GM19463 (cell line): Measurements from ENCODE around the gene TSPAN18.

ENCODE experiments used
- ATAC-seq: cut with Tn5 transposase; IDR thresholded peaks from one replicate; pipeline ENCODE4 v1.9.1; 2021; ENCODE audit warnings: mild to moderate bottlenecking, moderate library complexity; ENCODE audit not compliant: unreplicated experiment

The TSPAN18 gene

GRCh38 chr11:44952500-44953260 is 225.9 kb downstream of the TSPAN18 start:
- no peak for ATAC-seq

- ATAC-seq, result no peak
These were observed 227.5 kb downstream of the TSPAN18 start for GRCh38 chr11:44954051-44954906.

- ATAC-seq, result no peak
These were observed 228.4 kb downstream of the TSPAN18 start for GRCh38 chr11:44955015-44955738.

GRCh38 chr11:44957040-44957515 is 230.3 kb downstream of the TSPAN18 start:
- no peak for ATAC-seq

GRCh38 chr11:44957776-44958564 is 231.2 kb downstream of the TSPAN18 start:
- no peak for ATAC-seq

- no peak for ATAC-seq
These were observed 232.3 kb downstream of the TSPAN18 start for GRCh38 chr11:44959064-44959463.

GRCh38 chr11:44960200-44960845 is 233.6 kb downstream of the TSPAN18 start:
- ATAC-seq, result no peak

- ATAC-seq, result no peak
These were observed 235.7 kb downstream of the TSPAN18 start for GRCh38 chr11:44962464-44962863.

- ATAC-seq, result no peak
These were observed 236.4 kb downstream of the TSPAN18 start for GRCh38 chr11:44963136-44963535.

- ATAC-seq, result no peak
These were observed 237.2 kb downstream of the TSPAN18 start for GRCh38 chr11:44963948-44964347.

- no peak for ATAC-seq
These were observed 237.9 kb downstream of the TSPAN18 start for GRCh38 chr11:44964526-44965209.

- ATAC-seq, result no peak
These were observed 239.9 kb downstream of the TSPAN18 start for GRCh38 chr11:44966694-44967093.

- no peak for ATAC-seq
These were observed 241.3 kb downstream of the TSPAN18 start for GRCh38 chr11:44967930-44968496.

GRCh38 chr11:44968510-44968909 is 241.7 kb downstream of the TSPAN18 start:
- no peak for ATAC-seq

- ATAC-seq, result no peak
These were observed 243.0 kb downstream of the TSPAN18 start for GRCh38 chr11:44969651-44970252.

GRCh38 chr11:44970293-44970692 is 243.5 kb downstream of the TSPAN18 start:
- ATAC-seq, result no peak

GRCh38 chr11:44971185-44971584 is 244.4 kb downstream of the TSPAN18 start:
- no peak for ATAC-seq

GRCh38 chr11:44972746-44973435 is 246.1 kb downstream of the TSPAN18 start:
- ATAC-seq, result no peak
